LNCaP clone FGC (cell line): ENCODE data around the gene SMAD6.

Experiments used
- DNase-seq: peaks from one replicate; pipeline ENCODE4 v3.0.0-alpha.2; 2011; ENCODE audit warnings: low read depth
- H3K4me3 ChIP-seq: 2 replicates; pipeline ENCODE4 v1.5.1; 2011; ENCODE audit warnings: mild to moderate bottlenecking, low read depth, low read length, control low read depth
- TF ChIP-seq, protein P1 (sequence below): IDR thresholded peaks from 2 replicates; pipeline ENCODE4 v1.5.1; 2012; ENCODE audit warnings: mild to moderate bottlenecking; ENCODE audit not compliant: control insufficient read depth, insufficient read depth; ENCODE audit errors: extremely low read depth

The SMAD6 gene

DNA sequence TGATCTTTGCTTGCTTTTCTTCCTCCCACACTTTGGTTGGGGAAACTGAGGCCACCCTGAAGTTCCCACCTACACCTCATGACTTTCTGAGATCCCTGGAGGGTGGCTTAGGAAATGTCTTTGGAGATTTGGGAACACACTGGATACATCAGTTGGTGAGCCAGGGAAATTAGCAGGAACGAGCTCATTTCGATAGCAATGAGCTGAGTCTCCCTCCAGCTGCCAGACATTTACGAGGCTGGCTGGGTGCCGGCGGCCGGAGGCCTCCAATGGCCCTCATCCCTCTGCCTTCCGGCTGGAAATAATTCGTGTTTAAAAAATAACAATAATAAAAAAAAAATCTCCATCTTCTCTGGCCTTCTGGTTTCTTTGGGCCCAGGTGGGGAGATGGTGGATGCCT is 38.8 kb downstream of the SMAD6 start:
- DNase-seq = no peak
- TF ChIP-seq, protein P1, sequence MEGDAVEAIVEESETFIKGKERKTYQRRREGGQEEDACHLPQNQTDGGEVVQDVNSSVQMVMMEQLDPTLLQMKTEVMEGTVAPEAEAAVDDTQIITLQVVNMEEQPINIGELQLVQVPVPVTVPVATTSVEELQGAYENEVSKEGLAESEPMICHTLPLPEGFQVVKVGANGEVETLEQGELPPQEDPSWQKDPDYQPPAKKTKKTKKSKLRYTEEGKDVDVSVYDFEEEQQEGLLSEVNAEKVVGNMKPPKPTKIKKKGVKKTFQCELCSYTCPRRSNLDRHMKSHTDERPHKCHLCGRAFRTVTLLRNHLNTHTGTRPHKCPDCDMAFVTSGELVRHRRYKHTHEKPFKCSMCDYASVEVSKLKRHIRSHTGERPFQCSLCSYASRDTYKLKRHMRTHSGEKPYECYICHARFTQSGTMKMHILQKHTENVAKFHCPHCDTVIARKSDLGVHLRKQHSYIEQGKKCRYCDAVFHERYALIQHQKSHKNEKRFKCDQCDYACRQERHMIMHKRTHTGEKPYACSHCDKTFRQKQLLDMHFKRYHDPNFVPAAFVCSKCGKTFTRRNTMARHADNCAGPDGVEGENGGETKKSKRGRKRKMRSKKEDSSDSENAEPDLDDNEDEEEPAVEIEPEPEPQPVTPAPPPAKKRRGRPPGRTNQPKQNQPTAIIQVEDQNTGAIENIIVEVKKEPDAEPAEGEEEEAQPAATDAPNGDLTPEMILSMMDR = no peak
- no peak overlapping the region for H3K4me3 ChIP-seq

- no peak overlapping the region for H3K4me3 ChIP-seq
- no peak for DNase-seq
- TF ChIP-seq, protein P1 = no peak
Measured at GRCh38 chr15:66741646-66742045, 39.6 kb downstream of the SMAD6 start.

GRCh38 chr15:66742286-66742685 is 40.2 kb downstream of the SMAD6 start:
- TF ChIP-seq, protein P1 = no peak
- no peak overlapping the region for H3K4me3 ChIP-seq
- no peak for DNase-seq

DNA sequence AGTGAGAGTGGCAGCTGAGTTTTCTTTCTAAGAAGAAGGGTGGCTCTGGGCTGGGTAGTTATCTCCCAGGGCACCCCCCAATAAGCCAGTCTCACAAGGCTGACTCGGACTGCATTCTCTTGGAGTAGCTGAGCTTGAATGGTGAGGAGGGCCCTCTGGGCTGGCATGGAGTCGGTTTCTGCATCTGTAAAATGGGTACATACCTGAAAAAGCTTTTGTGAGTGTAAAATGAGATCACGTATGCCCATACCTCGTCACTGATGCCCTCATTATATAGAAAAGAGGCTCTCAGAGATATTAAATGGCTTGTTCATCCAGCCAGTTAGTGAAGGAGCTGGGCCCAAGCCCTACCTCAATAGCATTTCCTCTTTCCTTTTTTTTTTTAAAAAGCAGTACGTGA is 41.2 kb downstream of the SMAD6 start:
- H3K4me3 ChIP-seq = no peak overlapping the region
- DNase-seq = no peak
- TF ChIP-seq, protein P1 = no peak

GRCh38 chr15:66743703-66744536 is 41.9 kb downstream of the SMAD6 start:
- H3K4me3 ChIP-seq = no peak overlapping the region
- TF ChIP-seq, protein P1 = no peak
- DNase-seq = no peak

DNA sequence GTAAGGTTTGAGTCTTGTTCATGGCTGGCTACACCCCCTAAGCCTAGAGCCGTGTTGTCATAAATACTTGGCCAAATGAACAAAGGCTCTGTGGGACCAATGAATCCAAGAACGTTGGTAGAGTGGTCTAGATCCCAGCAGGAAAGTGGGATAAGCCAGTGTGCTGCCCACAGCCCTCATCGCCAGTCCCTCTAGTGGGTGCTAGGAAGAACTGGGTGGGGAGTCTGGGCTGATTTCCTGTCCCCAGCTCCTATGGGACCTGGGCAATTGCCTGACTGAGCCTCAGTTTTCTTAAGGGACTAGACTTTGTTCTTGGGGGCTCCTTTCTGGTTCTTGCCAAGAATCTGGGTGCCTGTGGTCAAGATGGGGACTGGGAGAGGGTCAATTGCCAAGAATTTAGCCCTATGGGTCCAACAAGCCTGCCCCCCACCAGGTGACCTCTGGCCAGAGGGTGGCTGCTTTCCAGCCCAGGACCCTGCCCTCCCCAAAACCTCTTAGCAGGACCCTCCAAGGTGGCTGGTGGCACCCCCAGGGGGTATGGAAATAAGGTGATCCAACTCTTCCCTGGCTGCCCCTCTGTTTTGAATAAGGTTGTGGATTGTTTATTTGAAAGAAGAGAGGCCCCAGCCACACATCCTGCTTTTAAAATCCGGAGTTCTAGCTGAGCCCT is 42.7 kb downstream of the SMAD6 start:
- no peak overlapping the region for H3K4me3 ChIP-seq
- TF ChIP-seq, protein P1 = no peak
- DNase-seq = no peak
